HG02798 (cell line): ENCODE measurements around the gene IRF6.
A peak's percentile ranks its signal among the peaks of the same experiment; 100 is the strongest.
"Not testable (repeated sequence)": the region's sequence is repeated elsewhere in the genome, so short reads cannot be mapped to it uniquely, and the experiment has no call there.

ENCODE experiments used
- ATAC-seq: cut with Tn5 transposase; IDR thresholded peaks from one replicate; pipeline ENCODE4 v1.9.1; 2021; ENCODE audit warnings: mild to moderate bottlenecking; ENCODE audit not compliant: unreplicated experiment, poor library complexity

IRF6 gene

DNA sequence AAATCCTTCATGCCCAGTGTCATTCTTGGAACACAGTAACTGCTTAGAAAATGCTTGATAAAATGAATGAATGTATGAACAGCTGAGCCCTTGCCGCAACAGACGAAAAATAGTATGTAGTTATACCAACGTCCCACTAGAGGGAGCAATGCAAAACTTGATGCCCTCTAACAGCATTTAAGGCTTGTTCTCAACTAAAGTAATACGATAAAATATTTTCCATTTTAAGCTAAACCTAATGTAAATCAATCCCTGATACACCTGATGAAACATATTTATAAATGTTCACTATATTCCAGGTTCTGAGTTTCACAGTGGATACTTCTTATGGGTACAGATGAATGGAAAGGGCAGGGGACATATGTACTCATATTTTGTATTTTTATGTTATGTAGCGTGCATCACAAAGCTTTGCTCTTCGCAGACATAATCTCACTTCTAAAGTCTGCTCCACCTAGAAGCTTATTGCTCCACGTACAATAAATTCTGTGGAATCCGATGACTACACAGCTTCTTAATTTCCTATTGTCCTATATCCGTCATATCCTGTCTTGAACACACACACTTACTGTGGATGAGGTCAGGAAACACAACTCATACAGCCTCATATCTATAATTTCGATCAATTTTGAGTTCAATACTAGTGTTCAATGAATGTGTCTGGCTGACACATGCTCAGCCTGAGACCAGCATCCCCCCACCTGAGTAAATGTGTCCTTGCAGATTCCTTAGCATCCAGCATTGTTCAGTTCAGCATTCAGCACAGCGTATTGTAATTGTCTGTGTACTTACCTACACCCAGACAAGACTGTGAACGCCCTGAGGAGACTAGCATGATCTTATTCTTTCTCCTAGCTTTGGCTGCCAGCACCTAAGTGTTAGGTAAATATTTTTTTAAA is 17.4 kb upstream of the IRF6 start:
- peak; percentile 30 for ATAC-seq

DNA sequence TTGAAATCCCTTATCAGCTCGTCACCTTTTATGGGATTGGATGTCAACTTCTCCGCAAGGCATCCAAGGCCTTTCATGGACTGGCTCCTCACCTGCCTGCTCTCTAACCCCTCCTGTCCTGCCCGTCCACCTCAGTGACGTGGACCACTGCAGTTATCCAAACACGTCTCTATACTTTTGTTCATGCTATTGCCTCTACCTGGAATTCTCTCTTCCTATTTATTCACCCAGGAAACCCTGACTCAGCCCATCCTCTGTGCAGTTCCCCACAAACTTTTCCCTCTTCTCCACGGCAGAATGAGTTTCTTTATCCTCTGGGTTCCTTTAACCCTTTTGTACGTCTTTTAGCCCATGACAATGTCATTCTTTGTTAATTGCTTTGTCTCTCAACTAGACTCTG is 16.8 kb upstream of the IRF6 start:
- ATAC-seq: no peak

DNA sequence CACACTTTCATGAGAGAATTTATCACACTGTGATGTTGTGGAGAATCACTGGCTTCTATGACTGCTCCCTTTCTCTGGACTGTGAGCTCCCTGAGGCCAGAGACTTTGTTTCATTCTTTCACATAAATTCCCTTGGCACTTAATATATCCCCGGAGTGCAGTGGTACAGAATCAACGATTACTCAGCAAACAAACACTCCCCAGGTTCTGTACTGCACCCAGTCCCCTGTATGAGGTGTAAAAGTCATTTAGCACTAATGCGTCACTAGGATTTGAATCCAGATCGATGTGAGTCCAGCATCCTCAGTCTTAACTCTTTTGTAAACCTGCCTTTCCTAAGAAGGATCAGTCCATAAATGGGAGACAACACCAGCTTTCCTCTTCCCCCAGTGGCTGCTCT is 15.0 kb upstream of the IRF6 start:
- no peak for ATAC-seq

DNA sequence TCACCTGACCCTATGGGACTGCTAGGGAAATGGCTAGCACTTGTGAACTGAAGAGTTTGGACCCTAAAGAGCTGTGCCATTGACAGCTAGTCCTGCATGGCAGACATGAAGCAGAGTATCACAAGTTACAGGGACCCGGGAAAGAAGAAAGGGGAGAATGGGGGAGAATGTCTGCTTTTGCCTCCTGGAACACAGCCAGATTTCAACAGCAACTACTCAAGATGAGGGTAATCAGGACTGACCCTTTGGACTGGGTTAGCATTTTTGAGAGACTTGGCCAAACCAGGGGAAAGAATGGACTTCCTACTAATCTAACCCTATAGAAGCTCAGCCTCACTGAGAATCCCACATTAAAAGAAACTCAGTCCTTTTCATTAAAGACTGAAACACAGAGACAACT is 13.1 kb upstream of the IRF6 start:
- no peak for ATAC-seq

DNA sequence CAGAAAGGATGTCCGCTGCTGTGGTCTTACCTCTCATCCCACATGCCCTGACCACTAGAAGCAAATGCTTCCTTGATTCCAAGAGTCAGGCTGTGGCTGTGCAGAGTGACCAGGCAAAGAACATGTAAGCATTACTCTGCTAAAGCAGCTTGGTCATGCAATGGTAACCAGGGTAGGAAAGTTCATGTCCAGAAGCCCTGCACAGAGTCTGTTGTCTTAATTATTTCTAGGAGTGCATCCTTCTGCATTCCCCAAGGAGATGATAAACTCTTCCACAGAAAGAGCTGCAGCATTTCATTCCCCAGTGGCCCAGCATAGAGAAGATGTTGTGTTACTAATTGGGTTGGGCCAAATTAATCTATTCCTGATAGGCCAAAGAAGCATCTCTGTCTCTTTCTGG is 11.7 kb upstream of the IRF6 start:
- no peak for ATAC-seq

DNA sequence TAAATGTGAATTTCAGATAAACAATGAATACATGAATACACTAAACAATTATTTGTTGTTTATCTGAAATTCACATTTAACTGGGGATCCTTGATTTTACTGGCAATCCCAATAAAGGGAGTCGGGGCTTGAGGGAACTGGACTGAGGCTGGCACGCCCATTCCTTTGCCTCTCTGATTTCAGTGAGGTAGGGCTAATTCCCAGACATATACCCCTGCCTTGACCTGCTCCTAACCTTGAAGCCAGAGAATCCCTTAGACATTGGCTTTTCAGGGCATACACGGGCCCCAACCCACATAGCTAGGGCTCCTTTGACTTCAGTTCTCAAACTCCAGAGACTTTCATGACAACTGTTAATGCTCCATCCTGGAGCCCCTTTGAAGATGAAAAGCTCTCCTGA is 11.0 kb upstream of the IRF6 start:
- no peak for ATAC-seq

DNA sequence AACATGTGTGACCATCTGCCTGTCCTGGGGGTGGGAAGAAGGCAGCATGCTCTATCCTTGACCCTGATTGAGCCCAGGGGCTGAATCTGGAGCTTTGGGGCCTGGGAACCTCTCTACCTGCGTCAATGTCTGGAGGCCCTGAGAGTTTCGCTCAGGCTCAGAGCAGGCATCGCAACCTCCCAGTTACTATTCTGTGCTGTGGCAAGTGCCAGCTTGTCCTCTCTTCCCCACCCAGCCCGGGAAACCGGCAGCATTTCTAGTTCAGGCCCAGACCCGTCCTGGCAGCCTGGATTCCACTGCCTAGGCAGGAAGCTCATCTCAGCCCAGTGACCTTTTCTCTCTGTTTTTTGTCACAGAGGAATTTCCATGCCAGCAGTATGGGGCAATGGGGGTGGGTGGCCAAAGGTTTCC is 10.0 kb upstream of the IRF6 start:
- no peak for ATAC-seq

DNA sequence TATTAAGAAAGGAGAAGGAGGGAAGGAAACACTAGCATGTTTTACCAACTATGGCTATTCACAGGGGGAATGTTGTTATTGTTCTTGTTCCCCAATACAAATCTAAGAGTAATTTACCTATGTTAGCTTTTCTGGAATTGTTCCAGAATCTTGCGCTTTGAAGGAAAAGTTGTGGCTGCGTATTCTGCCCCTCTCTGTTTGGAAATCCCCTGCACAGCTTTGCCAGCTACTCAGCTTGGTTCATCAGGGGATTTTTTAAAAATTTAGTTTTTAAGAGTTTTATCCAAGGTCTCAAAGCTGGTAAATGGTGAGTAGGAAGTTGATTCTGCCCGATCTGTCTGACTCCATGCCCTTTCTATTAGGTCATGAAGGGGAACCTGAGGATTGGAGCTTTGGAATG is 9.5 kb upstream of the IRF6 start:
- no peak for ATAC-seq

DNA sequence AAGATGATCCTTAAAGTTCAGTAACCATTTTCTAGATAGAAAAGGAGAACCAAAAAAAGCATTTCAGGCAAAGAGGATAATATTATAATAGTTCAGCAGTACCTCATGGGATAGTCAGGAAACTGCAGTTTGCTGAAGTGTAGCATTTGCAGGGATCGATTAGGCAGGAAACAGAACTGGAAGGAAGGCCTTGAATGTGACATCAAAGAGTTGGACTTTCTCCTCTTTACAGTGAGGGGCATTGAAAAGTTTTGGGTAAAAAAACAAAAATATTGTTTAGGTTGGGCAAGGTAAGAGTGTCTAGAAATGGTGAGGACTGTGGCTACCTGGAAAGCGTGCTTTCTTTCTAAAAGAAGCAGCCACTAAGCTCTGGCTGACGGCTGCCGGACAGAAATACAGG is 8.0 kb upstream of the IRF6 start:
- no peak for ATAC-seq

DNA sequence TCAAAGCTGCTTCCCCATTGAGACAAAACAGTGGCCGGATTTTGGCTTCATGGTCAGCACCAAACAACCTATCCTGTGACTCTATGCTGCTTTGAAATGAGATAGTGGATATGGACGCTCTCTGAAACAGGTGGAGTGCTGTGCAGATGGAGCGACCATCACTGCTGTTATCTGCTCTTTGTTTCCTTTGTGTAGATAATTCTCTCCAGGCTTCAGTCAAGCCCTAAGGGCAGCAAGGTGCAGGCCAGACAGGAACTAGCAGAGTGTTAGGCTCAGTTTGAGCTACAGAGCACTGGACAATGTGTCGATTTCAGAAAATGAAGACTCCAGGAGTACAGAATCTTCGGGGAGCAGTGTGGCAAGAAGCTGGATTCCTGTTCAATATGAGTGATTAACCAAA is 4.8 kb upstream of the IRF6 start:
- ATAC-seq: no peak

DNA sequence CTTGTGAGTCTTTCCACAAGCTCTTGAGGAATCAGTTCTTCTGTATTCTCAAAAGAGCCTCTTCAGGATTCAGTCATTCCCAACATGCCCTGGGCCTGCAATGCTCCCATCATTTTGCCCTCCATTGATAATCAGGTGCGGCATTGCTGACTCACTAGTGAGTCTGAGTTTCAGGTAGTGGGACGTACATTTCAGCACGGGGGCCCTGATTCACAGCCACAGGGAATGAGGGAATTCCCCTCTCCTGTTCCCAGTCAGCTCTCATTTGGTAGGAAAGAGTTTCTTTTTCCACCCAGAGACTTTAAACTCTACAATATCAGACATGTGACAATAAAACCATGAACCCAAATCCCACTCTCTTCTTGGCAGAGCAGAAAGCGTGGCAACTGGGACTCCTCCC is 3.7 kb upstream of the IRF6 start:
- no peak for ATAC-seq

DNA sequence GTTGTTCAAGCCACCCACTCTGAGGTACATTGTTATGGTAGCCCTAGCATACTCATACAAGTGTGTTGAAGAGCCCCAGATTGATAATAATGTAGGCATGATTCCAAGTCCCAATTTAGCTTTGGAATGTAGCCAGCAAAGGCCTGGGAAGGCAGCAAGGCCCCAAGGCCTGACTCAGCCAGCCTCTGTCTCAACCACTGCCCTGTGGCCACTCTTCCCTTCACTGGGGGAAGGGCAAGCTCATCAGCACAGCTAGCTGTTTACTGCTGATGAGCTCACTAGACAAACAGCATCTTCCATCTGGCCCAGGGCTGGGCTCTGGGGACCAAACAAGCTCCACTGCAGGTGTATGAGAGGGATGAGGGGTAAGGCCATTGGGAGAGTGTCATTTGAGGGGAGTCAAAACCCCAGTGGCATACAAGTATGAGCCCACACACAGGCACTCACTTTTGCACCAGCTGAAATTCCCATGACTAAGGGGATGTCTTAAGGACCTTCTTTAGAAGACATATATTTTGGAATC is 2.2 kb upstream of the IRF6 start:
- no peak for ATAC-seq

DNA sequence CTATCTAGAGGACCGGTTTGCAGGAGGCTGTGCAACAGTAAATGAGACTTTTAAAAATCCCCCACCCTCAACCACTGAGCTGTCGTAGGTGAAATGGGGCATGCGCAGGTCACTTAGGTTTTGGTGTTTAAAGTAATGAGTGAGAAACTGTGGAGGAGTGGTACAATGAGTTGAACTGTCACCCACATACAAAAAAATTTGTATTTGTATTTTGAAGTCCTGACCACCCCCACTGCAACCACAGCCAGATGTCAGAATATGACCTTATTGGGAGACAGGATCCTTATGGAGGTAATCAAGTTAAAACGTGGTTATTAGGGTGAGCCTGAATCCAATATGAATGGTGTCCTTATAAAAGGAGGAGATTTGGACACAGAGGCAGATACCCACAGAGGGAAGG is 1.6 kb upstream of the IRF6 start:
- no peak for ATAC-seq

DNA sequence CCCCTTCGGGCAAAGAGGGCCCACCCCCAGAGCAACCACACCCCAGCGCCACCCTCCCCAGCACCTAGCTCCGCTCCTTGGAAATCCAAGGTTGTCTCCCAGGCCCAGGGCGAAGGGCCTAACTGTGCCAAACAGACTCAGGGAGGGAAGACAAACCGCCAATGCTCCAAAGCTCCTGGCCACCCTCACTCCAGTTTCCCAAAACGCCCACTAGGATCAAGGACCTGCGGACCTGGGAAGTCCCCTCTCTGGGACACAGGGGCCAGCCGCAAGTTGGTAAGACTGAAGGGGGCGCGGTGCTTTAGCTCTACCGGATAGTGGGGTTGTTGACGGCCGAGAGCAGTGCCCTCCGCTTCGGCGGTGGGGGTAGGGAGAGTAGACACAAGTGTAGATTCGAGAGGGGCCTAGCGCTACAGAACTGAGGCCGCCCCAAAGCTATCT is 581 bp downstream of the IRF6 start:
- no peak for ATAC-seq

DNA sequence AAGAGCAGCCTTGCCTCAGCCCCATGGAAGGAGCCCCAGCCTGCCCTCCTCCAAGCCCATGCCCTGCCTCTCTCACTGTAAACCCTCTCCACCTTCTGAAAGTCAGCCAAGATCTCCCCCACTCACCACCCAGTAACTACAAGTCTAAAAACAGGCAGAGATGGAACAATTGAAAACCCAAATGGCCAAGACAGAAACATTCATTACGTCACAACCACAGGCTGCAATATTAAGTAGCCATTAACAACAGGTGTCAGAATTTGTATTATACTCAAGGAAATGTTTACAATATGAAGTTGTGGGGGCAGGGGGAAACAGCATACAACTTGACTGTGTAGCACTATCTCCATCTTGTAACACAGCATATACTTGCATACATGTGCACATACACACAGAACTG is 2.4 kb downstream of the IRF6 start:
- no peak for ATAC-seq

DNA sequence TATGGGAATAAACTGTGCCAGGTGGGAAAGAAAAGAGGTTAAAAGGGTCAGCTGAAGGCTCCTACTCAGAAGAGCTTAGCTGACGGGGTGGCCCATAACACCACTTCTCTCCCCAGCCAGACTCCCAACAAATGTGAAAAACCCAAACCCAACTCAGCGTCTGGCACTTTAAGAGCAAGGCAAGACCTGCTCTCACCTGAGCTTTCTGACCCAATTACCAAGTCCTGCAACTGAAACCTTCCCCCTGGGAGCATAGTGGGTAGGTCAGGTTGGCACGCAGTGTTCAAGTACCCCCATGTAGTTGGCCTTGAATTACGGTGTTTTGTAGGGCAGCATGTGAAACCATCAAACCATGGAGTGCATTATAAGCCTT is 3.2 kb downstream of the IRF6 start:
- ATAC-seq: no peak

DNA sequence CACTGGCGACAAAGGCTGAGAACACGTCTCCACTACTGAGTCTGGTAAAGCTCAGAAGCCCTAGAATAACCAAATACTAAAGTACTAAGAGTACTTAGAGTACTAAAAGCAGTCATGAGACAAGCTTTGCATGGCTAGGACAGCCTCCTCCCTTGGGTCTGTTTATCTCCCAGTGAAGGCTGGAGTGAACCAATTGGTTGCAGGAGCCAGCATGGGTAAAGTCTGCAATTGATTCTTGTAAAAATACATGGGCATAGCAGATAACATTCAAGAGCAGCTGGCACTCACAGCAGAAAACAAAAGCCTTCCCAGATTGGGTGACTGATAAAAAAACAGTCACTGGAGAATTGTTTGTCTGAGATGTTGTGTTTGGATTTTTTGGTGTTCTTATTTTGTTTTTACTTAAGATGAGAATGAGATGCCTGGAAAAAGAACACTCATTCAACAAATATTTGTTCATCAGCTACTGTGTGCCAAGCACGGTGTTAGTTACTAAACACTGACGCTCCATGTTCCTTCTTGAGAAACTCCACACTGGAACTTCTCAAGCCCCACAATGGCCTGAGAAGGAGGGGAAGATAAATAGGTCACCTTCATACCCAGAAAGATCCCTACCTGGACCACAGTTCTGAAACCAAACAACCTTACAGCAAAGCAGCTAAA is 3.7 kb downstream of the IRF6 start:
- no peak for ATAC-seq

DNA sequence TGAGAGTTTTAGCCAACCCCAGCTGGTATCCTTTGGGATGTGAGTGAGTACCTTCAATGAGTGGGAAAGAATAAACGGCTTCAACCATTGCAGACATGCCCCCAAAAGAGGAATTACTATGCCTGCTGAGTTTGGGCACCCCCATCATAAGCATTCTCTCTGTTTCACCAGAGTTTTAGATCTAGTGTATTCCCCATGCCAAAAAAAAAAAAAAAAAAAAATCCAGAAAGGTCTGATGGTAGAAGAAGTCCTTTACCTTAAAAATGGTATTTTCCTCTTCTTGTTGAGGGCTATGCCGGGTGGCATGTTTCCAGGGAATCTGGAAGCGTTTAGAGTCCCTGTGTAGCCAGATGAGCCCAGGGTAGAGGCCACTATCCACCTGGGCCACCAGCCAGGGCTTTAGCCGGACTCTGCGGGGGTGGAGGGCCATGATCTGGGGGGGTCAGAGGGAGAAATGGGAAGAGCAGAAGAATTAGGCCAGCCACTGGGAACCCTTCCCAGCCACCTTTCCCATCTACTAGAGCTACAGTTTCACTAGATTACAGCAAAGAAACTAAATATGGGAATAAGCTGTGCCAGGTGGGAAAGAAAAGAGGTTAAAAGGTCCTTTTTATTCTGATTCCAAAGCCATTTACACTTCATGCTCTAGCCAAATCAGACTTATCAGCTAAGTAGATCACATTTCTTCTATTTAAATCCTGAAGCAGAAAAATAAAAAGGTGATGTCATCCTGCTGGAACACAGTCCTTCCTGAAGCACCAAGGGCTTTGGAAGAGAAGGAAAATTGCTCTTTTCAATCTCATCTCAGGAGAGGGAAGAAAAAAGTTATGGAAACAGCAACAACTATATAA is 4.7 kb downstream of the IRF6 start:
- ATAC-seq: no peak

DNA sequence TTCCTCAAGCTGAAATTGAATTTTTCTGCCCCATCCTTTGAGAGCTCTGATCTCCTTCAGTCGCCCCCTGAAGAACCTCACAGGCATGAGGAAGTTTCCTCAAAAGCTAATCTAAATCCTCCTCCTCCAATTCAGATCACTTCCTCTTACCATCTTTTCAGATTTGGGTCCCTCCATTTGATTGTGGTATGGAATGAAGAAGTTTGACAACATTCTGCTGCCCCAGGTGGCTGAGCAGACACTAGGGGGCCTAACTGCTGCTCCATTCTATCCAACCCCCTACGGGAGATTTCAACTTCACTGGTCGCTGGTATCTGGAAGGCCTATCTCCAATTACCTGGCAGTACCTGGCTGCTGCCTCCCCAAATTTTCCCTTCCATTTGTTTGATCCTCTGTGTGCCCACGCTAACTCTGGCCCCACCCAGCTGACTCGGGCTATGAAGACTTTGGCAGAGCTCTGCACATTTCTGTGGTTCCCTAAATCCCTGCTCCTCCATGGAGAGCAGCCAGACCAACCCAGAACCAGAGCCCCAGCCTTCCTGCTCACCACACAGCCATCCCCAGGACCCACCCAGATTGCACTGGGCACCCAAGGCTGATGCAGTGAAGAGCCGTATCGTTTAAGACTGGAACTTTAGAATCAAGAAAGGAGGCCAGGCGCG is 7.8 kb downstream of the IRF6 start:
- ATAC-seq: no peak

DNA sequence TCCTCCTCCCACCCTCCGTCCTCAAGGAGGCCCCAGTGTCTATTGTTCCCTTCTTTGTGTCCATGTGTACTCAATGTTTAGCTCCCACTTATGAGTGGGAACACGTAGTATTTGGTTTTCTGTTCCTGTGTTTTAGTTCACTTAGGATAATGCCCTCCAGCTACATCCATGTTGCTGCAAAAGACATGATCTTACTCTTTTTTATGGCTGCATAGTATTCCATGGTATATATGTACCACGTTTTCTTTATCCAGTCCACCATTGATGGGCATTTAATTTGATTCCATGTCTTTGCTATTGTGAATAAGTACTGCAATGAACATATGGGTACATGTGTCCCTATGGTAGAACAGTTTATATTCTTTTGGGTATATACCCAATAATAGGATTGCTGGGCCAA is 12.2 kb downstream of the IRF6 start:
- not testable (repeated sequence) for ATAC-seq
